Nephron progenitor cell (in vitro differentiated cells): Measurements from ENCODE around the gene SOD3.

Source experiments
- DNase-seq: peaks from one replicate; pipeline ENCODE4 v3.0.0; 2021
- H3K27ac Mint-ChIP-seq: 2 replicates; pipeline ENCODE4 v1.8.0; 2021; ENCODE audit warnings: mild to moderate bottlenecking, moderate library complexity, mixed read lengths
- H3K27me3 Mint-ChIP-seq: 2 replicates; pipeline ENCODE4 v1.8.0; 2021; ENCODE audit warnings: mild to moderate bottlenecking, low read depth, mixed read lengths; ENCODE audit not compliant: poor library complexity
- H3K36me3 Mint-ChIP-seq: 2 replicates; pipeline ENCODE4 v1.8.0; 2021; ENCODE audit warnings: low read depth, mixed read lengths
- H3K4me1 Mint-ChIP-seq: 2 replicates; pipeline ENCODE4 v1.8.0; 2021; ENCODE audit warnings: mixed read lengths
- H3K4me3 Mint-ChIP-seq: 2 replicates; pipeline ENCODE4 v1.8.0; 2021; ENCODE audit warnings: mild to moderate bottlenecking, moderate library complexity, mixed read lengths
- H3K9me3 Mint-ChIP-seq: 2 replicates; pipeline ENCODE4 v1.8.0; 2021; ENCODE audit warnings: mild to moderate bottlenecking, moderate library complexity, mixed read lengths
- TF ChIP-seq, protein P1 (sequence below): fragments of 200-600 bp; sonication (generic); IDR thresholded peaks from 2 replicates; pipeline ENCODE4 v1.5.0; 2021; ENCODE audit warnings: antibody characterized with exemption

The SOD3 gene

DNA sequence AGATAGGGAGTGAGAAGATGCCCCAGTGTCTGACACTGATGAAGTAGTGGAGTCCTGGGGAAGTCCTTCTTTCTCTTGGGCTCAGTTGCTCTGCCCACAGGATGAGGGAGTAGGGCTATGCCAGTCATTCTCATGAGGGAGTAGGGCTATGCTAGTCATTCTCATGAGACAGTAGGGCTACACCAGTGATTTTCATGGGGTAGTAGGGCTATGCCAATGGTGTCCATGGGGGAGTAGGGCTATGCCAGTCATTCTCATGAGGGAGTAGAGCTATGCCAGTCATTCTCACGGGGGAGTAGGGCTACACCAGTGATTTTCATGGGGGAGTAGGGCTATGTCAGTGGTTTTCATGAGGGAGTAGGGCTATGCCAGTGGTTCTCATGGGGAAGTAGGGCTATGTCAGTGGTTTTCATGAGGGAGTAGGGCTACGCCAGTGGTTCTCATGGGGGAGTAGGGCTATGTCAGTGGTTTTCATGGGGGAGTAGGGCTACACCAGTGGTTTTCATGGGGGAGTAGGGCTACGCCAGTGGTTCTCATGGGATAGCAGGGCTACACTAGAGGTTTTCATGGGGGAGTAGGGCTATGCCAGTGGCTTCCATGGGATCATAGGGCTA is 43.3 kb upstream of the SOD3 start:
- Mint-ChIP-seq H3K9me3 (peaks cover 32% of the 10 kb centered on the region), H3K36me3 (peaks cover 12% of the 10 kb centered on the region), H3K27me3 (peaks cover 15% of the 10 kb centered on the region), H3K4me3 (no peak overlapping the region), H3K27ac (no peak overlapping the region), H3K4me1 (peaks cover 16% of the 10 kb centered on the region)
- DNase-seq, result no peak
- TF ChIP-seq, protein P1, sequence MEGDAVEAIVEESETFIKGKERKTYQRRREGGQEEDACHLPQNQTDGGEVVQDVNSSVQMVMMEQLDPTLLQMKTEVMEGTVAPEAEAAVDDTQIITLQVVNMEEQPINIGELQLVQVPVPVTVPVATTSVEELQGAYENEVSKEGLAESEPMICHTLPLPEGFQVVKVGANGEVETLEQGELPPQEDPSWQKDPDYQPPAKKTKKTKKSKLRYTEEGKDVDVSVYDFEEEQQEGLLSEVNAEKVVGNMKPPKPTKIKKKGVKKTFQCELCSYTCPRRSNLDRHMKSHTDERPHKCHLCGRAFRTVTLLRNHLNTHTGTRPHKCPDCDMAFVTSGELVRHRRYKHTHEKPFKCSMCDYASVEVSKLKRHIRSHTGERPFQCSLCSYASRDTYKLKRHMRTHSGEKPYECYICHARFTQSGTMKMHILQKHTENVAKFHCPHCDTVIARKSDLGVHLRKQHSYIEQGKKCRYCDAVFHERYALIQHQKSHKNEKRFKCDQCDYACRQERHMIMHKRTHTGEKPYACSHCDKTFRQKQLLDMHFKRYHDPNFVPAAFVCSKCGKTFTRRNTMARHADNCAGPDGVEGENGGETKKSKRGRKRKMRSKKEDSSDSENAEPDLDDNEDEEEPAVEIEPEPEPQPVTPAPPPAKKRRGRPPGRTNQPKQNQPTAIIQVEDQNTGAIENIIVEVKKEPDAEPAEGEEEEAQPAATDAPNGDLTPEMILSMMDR, result no peak

DNA sequence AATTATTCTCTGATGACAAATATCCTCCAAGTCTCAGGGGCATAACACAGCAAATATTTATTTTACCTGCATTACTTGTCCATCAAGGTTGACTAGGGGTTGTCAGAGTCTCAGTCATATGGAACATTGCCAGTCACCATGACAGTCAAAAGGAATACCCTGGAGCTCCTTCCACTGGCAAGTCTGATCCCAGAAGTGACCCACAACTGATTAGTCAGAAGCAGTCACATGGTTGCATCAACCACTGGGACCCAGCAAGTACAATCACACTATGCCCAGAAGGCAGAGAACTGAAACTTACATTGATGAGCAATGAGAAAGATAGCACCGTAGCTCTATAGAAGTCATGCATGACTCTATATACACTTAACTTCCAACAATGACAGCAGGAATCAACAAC is 41.9 kb upstream of the SOD3 start:
- Mint-ChIP-seq H3K36me3 (peaks cover 25% of the 10 kb centered on the region), H3K27ac (no peak overlapping the region), H3K9me3 (peaks cover 47% of the 10 kb centered on the region), H3K4me1 (peaks cover 6% of the 10 kb centered on the region), H3K27me3 (peaks cover 15% of the 10 kb centered on the region), H3K4me3 (no peak overlapping the region)
- TF ChIP-seq, protein P1, result no peak
- DNase-seq, result no peak

DNA sequence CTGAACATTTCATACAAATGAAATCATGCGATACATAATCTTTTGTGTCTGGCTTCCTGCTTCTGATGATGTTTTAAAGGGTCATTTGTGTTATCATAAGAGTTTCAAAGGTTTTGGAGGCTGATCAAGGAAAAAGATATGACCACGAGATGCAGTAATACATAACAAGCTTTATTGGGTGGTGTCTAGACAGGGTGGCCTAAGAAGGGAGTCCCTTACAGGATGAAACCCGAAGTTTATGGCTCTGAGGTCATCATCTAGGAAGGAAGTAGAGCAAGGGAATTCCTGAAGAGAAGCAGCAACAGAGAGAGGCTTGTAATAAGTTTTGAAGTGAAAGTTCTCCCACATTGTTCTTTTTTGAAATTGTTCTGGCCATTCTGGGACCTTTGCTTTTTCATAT is 40.8 kb upstream of the SOD3 start:
- no peak overlapping the region for H3K4me3 Mint-ChIP-seq
- H3K27me3 Mint-ChIP-seq, result peaks cover 9% of the 10 kb centered on the region
- peaks cover 55% of the 10 kb centered on the region for H3K9me3 Mint-ChIP-seq
- no peak overlapping the region for H3K27ac Mint-ChIP-seq
- TF ChIP-seq, protein P1, result no peak
- peaks cover 6% of the 10 kb centered on the region for H3K4me1 Mint-ChIP-seq
- no peak for DNase-seq
- H3K36me3 Mint-ChIP-seq, result peaks cover 27% of the 10 kb centered on the region

DNA sequence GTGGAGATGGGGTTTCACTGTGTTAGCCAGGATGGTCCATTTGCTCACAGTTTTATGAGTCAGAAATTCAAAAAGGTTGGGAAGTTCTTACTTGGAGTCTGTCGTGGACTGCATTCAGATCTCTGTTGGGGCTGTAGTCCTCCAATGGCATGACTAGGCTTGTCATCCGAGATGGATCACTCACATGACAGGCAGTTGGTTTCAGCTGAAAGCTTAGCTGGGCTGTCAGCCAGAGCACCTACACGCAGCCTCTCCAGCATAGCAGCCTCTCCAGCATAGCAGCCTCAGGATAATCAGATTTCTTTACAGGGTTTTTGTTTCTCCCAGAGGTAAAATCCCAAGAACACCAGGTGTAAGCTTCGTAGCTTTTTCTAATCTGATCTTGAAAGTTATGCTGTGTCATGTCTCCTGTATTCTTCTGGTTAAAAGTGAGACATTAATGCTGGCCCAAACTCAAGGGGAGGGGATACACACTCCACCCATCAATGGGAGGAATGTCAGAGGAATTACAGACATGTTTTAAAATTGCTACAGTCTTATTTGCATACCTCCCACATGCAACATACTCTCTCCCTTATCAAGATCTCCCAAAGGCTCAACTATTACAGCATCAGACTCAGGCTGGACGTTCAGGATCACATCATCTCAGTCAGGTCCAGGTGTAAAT is 31.6 kb upstream of the SOD3 start:
- TF ChIP-seq, protein P1, result no peak
- Mint-ChIP-seq H3K4me1 (peaks cover 18% of the 10 kb centered on the region), H3K27ac (no peak overlapping the region), H3K27me3 (peaks cover 4% of the 10 kb centered on the region), H3K9me3 (peaks cover 10% of the 10 kb centered on the region), H3K36me3 (no peaks in the 10 kb centered on the region), H3K4me3 (no peak overlapping the region)
- DNase-seq, result no peak

DNA sequence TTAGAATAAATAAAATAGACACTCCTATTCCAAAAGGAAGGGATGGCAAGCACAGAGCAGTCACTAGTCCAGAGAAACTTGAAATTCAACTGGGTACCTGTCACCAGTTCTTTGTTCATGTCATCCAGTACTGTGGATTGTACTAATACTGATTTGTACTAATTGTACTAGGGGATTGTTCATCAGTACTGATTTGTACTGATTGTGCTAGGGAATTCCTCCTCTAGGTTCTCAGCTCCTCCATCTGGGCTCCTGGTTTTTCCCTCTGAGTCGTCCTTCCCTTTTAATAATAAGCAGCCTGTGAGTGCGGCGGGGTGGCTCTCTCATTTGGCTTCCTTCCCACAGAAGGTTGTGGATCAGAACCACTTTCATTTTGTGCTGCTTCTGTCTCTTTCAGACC is 31.0 kb upstream of the SOD3 start:
- DNase-seq, result no peak
- TF ChIP-seq, protein P1, result no peak
- H3K27ac Mint-ChIP-seq, result no peak overlapping the region
- H3K4me1 Mint-ChIP-seq, result peaks cover 18% of the 10 kb centered on the region
- peaks cover 4% of the 10 kb centered on the region for H3K27me3 Mint-ChIP-seq
- no peak overlapping the region for H3K4me3 Mint-ChIP-seq
- H3K9me3 Mint-ChIP-seq, result peaks cover 4% of the 10 kb centered on the region
- no peaks in the 10 kb centered on the region for H3K36me3 Mint-ChIP-seq
